ENCODE data around the gene TM2D3.

- TF ChIP-seq CTCF (IDR thresholded peaks at IDR 0.05) (no peak), POLR2A (IDR thresholded peaks at IDR 0.05) (no peak)
These were observed 47.9 kb downstream of the TM2D3 start for GRCh38 chr15:101604124-101604874.
